Activated CD8-positive, alpha-beta memory T cell treated with anti-CD3 and anti-CD28 coated beads, Interleukin-2, amount 50 U/mL, for 1 hour (primary cell): ENCODE measurements around the gene ACOT9.
A peak's percentile ranks its signal among the peaks of the same experiment; 100 is the strongest.
"Not testable (repeated sequence)": the region's sequence is repeated elsewhere in the genome, so short reads cannot be mapped to it uniquely, and the experiment has no call there.

Experiments
- DNase-seq: peaks from one replicate; pipeline ENCODE4 v3.0.0-alpha.2; 2020; ENCODE audit errors: extremely low read depth

The ACOT9 gene, protein sequence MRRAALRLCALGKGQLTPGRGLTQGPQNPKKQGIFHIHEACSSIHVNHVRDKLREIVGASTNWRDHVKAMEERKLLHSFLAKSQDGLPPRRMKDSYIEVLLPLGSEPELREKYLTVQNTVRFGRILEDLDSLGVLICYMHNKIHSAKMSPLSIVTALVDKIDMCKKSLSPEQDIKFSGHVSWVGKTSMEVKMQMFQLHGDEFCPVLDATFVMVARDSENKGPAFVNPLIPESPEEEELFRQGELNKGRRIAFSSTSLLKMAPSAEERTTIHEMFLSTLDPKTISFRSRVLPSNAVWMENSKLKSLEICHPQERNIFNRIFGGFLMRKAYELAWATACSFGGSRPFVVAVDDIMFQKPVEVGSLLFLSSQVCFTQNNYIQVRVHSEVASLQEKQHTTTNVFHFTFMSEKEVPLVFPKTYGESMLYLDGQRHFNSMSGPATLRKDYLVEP

GRCh38 chrX:23742697-23743622 is at the start of gene ACOT9:
ACOT9 (minus strand) TSS chrX:23743276; CDS start chrX:23743144, 132 bp downstream.
- DNase-seq, result peak; percentile 21

GRCh38 chrX:23790155-23790497 is 47.0 kb upstream of the ACOT9 start:
- DNase-seq, result no peak

DNA sequence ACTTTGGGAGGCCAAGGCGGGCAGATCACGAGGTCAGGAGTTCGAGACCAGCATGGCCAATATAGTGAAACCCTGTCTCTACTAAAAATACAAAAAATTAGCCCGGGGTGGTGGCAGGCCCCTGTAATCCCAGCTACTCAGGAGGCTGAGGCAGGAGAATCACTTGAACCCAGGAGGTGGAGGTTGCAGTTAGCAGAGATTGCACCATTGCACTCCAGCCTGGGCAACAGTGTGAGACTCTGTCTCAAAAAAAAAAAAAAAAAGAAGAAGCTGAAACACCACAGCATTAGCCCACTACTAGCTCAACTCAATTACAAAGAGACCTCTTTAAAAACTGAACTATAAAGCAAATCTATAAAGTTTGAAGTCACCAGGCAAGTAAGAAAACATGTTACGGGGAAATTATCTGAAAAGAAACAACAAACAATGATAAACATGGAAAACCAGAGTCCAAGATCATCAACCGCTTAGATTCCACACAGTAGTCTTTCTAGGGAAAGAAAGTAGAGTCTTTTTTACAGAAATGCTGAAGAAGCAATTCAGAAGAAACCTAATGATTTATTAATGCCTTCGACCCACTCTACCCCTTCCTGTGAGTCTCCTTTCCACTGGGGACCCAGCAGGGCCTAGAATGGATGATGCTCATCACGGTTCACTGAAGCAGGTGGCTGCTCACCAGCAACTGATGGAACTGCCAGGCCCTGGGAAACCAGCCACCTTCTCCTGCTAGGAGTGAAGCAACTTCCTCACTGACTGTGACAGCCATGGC is 46.5 kb upstream of the ACOT9 start:
- no peak for DNase-seq

DNA sequence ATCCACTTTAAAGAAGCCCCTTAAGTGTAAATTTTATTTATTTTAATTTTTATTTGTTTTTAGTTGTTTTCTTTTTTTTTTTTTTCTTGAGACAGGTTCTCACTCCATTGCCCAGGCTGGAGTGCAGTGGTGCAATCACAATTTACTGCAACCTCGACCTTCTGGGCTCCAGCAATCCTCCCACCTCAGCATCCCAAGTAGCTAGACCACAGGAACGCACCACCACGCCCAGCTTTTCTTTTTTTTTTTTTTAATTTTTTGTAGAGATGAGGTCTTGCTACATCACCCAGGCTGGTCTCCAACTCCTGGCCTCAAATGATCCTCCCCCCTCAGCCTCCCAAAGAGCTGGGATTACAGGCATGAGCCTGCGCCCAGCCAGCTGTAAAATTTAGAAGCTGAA is 45.9 kb upstream of the ACOT9 start:
- DNase-seq, result no peak

GRCh38 chrX:23788521-23788920 is 45.4 kb upstream of the ACOT9 start:
- no peak for DNase-seq

GRCh38 chrX:23787745-23788118 is 44.7 kb upstream of the ACOT9 start:
- DNase-seq, result no peak

DNA sequence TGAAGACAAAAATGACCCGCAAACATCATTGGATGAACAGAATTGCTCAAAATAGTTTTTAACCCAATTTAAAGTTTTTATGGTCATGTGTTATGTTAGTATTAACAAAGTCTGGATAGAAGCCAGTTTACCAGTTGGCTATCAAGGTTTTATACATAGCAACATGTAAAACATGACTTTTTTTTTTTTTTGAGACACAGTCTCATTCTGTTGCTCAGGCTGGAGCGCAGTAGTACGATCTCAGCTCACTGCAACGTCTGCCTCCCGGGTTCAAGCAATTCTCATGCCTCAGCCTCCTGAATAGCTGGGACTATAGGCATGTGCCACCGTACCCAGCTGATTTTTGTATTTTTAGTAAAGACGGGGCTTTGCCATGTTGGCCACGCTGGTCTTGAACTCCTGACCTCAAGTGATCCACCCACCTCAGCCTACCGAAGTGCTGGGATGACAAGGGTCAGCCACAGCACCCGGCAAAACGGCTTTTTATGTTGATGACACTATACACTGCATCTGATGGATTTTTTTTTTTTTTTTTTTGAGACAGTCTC is 43.3 kb upstream of the ACOT9 start:
- DNase-seq, result no peak

DNA sequence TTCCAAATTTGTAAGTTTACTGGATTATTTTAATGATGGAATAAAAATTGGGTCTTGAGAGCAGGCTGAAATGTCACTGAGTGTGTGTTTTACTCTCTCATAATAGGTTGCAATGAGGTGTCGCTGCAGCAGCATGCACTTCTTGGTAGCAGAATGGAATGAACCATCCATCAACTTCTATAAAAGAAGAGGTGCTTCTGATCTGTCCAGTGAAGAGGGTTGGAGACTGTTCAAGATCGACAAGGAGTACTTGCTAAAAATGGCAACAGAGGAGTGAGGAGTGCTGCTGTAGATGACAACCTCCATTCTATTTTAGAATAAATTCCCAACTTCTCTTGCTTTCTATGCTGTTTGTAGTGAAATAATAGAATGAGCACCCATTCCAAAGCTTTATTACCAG is 42.5 kb upstream of the ACOT9 start:
- DNase-seq, result no peak

DNA sequence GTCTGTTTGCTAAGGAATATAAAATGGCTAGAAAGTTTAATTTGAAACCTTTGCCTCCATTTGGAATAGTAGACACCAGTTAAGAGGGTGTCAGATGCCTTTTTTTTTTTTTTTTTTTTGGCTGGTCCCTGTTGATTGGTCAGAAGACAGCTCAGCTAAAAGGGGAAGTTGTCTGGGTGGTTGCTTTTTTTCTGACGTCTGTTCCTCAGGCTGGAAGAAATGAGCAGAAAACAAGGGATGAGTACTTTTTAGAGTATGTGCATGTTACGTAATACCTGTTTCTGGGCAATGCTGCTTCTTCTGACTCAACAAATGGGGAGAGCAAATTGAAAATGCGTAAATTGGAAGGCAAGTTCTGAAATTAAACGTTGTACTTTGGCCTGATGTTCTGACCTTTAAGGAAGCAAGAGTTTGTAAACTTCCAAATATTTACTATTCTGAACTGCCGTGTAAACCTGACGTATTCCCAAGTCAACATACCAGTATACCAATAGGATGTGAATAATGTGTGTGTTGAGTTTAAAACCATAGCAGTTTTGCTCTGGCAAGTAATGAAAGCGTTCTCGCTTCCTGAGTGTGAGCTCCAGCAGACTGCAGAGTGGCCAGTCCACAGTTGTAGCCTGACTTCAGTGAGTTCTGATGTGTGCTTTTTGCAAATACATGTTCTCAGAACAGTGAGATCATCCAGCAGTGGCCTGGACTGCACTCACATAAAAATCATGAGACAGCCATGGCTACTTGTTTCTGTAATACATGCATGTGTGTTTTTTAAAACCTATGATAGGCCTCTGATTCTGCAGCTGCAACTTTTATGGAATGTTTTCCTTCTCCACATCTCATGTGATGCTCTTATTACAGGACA is 41.6 kb upstream of the ACOT9 start:
- no peak for DNase-seq

GRCh38 chrX:23783589-23784469 is 40.8 kb upstream of the ACOT9 start:
- no peak for DNase-seq

GRCh38 chrX:23782863-23783588 is 40.0 kb upstream of the ACOT9 start, which contains the start of gene SAT1:
SAT1 (plus strand) TSS chrX:23783173; CDS start chrX:23783352, 179 bp downstream.
- DNase-seq, result peak; percentile 80

- DNase-seq, result no peak
Observed at GRCh38 chrX:23782455-23782854, 39.4 kb upstream of the ACOT9 start.

DNA sequence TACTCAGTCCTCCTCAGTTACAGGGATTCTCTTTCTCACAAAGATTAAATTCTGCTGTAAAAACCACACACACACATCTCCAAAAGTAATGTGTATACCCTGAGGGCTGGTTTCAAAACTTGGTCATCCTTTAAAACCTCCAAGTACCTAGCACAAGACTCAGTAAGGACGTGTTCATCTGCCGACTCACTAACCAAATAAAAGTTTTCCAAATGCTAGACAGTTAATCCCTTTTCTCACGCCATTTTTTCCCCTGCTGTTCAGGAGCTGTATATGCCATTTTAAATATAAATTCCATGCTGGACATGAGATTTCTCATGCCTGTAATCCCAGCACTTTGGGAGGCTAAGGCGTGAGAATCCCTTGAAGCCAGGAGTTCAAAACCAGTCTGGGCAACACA is 35.9 kb upstream of the ACOT9 start:
- DNase-seq, result no peak

- DNase-seq, result no peak
Observed at GRCh38 chrX:23776363-23776762, 33.3 kb upstream of the ACOT9 start.

DNA sequence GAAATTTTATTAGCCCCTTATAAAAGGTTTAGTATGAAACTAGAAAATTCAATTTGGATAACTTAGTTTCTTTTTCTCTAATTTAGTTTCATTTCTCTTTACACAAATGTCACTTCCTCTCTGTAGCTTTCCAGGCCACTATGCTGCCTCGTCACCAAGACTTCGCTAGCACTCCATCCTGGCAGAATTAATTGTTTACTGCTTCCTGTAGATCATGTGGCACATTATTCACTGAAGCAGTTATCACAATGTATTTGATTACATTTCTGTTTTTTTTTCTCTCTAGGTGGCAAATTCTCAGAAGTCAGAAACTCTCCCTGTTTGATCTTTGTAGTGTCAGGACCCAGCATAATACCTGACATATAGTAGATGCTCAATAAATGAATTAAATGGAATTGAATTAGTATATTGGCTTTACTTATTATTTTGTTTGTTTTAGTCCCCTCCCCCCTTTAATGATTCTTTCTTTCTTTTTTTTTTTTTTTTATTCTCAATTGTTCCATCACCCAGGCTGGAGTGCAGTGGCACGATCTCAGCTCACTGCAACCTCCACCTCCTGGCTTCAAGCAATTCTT is 30.6 kb upstream of the ACOT9 start:
- no peak for DNase-seq

DNA sequence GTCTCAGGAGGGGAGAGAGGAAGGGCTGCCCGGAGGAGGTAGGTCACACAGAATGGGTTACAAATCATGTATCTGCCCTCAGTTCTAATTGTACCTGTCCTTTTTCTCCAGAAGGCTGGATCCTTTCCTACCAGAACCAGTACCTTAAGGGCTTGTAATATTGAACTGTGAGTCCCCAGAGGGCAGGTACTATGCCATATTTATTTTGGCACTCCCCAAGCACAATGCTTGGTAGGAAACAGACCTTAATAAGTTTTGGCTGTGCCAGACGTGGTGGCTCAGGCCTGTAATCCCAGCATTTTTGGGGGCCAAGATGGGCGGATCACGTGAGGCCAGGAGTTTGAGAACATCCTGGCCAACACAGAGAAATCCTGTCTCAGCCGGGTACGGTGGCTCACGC is 28.0 kb upstream of the ACOT9 start:
- DNase-seq, result not testable (repeated sequence)

DNA sequence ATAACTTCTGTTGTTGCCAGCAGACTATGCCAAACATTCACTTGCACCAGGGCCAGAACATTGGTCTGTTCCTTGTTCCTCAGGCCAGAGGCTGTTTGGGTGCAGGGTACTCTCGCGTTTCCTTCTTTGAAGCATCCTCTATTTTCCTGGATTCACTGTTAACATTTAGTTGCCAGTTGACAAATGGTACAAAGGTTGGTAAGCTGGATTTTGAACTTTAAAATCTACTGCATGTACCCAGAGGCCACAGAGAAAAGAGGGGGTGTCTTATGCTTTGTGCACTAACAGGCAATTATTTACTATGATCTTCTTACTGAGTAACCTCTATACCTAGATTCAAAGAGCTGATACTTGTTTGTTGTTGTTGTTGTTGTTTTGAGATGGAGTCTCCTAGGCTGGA is 27.1 kb upstream of the ACOT9 start:
- DNase-seq, result no peak

DNA sequence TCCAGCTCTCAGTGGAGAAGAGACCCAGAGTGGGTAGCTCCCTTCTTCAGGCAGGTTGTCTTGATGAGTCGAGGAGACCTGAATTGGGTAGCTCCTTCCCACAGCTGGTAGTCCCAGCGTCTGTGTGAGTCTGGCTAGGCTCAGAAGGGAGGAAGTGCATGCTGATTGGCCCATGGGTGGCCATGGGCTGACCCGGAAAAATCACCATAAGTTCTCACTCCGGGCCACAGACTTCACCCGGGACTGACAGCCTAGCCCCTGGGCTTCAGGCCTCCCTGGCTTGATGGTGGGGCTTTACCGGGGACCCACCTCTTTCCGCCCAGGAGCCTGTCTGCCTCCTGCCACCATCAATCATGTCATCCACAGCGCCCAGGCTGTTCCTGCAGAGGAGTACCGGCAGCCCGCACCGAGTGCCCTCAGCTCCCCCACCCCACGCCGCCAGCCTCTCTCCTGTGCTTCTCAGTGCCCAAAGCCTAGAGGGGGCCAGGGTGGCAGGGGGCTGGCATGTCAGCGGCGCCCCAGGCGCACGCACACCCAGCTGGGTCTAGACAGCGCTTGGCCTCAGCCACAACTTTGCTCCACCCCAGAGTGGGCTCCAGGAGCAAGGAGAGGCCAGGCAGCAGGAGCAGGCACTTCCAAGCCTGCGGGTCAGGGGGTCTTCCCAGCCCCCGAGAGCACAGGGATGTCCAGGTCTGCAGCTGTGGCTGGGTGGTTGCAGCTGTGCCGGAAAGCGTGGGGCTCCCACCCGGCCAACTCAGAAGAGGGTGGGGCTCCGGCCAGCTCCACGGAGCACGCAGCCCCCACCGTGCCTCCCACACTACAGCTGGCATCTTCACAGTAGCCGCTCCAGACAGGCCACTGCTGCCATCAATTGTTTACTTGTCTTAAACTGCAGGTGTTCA is 23.8 kb upstream of the ACOT9 start:
- no peak for DNase-seq
